K562 (cell line): ENCODE data around the gene ZCCHC14. TPM values are rescaled to one million over a fixed set of nuclear protein-coding genes. Genes with fewer than 3 reads are reported as not detected.
A peak's percentile ranks its signal among the peaks of the same experiment; 100 is the strongest.

ENCODE experiments used
- ADNP ChIP-seq: fragments of 200-800 bp; sonication (Bioruptor generic); IDR thresholded peaks from 2 replicates; pipeline ENCODE4 v1.6.1; 2016; ENCODE audit warnings: missing genetic modification characterization, missing compliant biosample characterization
- CBX1 ChIP-seq: sonication (generic); IDR thresholded peaks from 2 replicates; pipeline ENCODE4 v1.6.1; 2016; ENCODE audit warnings: antibody characterized with exemption, low read depth, mild to moderate bottlenecking
- CCAR2 ChIP-seq: fragments of 200-400 bp; formaldehyde crosslinking; IDR thresholded peaks from 2 replicates; pipeline ENCODE4 v1.6.1; 2017; ENCODE audit warnings: mild to moderate bottlenecking, low read depth, low read length
- CTBP1 ChIP-seq: fragments of 450-650 bp; IDR thresholded peaks from 2 replicates; pipeline ENCODE4 v1.6.1; 2016; ENCODE audit warnings: borderline replicate concordance
- DMBX1 ChIP-seq: fragments of 250-450 bp; sonication (Bioruptor Pico); IDR thresholded peaks from 2 replicates; pipeline ENCODE4 v1.8.0; 2022; ENCODE audit warnings: inconsistent platforms, mild to moderate bottlenecking, moderate library complexity, borderline replicate concordance
- ETS2 ChIP-seq: IDR thresholded peaks from 2 replicates; pipeline ENCODE4 v1.6.1; 2016; ENCODE audit warnings: borderline replicate concordance, missing genetic modification characterization, mild to moderate bottlenecking, moderate library complexity, missing compliant biosample characterization; ENCODE audit not compliant: poor library complexity, severe bottlenecking
- ETV5 ChIP-seq: sonication (generic); formaldehyde crosslinking; IDR thresholded peaks from 2 replicates; pipeline ENCODE4 v1.4.0; 2020; ENCODE audit warnings: low read depth, mild to moderate bottlenecking, missing genetic modification reagents
- GATAD2B ChIP-seq: fragments of 450-650 bp; IDR thresholded peaks from 2 replicates; pipeline ENCODE4 v1.6.1; 2017; ENCODE audit warnings: mild to moderate bottlenecking, borderline replicate concordance
- GTF2F1 ChIP-seq: IDR thresholded peaks from 2 replicates; pipeline ENCODE4 v1.6.1; 2011; ENCODE audit warnings: low read depth, low read length, improper control_type of control experiment
- L3MBTL2 ChIP-seq: fragments of 450-650 bp; IDR thresholded peaks from 2 replicates; pipeline ENCODE4 v1.6.1; 2016; ENCODE audit warnings: mild to moderate bottlenecking, moderate library complexity
- MCM3 ChIP-seq: fragments of 450-650 bp; IDR thresholded peaks from 2 replicates; pipeline ENCODE4 v1.6.1; 2016
- MTA2 ChIP-seq: fragments of 450-650 bp; IDR thresholded peaks from 2 replicates; pipeline ENCODE4 v1.6.1; 2016; ENCODE audit warnings: low read depth
- PCBP1 ChIP-seq: fragments of 200-400 bp; formaldehyde crosslinking; IDR thresholded peaks from 2 replicates; pipeline ENCODE4 v1.6.1; 2018; ENCODE audit warnings: mild to moderate bottlenecking, low read depth, low read length; ENCODE audit not compliant: poor library complexity, severe bottlenecking
- PHF21A ChIP-seq: fragments of 450-650 bp; IDR thresholded peaks from 2 replicates; pipeline ENCODE4 v1.6.1; 2017; ENCODE audit warnings: low read depth, borderline replicate concordance
- POLR2AphosphoS5 ChIP-seq: IDR thresholded peaks from 2 replicates; pipeline ENCODE4 v1.6.1; 2011; ENCODE audit warnings: mild to moderate bottlenecking, low read depth, low read length, moderate library complexity; ENCODE audit not compliant: control insufficient read depth, insufficient read depth
- RCOR1 ChIP-seq, 2 experiments: IDR thresholded peaks; 2 replicates each; pipeline ENCODE4 v1.6.1; 2012; ENCODE audit warnings: low read depth in 2 of 2, low read length in 2 of 2, borderline replicate concordance in 1 of 2, improper control_type of control experiment in 1 of 2
- SMAD3 ChIP-seq: fragments of 450-650 bp; formaldehyde crosslinking; conservative IDR thresholded peaks from 2 replicates; pipeline ENCODE4 v1.4.0; 2020; ENCODE audit warnings: mild to moderate bottlenecking
- THRAP3 ChIP-seq: fragments of 450-650 bp; IDR thresholded peaks from 2 replicates; pipeline ENCODE4 v1.6.1; 2016; ENCODE audit warnings: mild to moderate bottlenecking, inconsistent platforms, borderline replicate concordance
- YY1 ChIP-seq, 3 experiments: IDR thresholded peaks; 2 replicates each; pipeline ENCODE4 v1.6.1; 2011; ENCODE audit warnings: low read length in 2 of 3, mild to moderate bottlenecking in 2 of 3, moderate library complexity in 2 of 3, borderline replicate concordance in 1 of 3, control low read depth in 1 of 3, low read depth in 1 of 3; ENCODE audit not compliant: insufficient read depth in 3 of 3, insufficient replicate concordance in 2 of 3, control insufficient read depth in 1 of 3, insufficient read length in 1 of 3; ENCODE audit errors: extremely low read depth in 1 of 3
- ZBED1 ChIP-seq: IDR thresholded peaks from 2 replicates; pipeline ENCODE4 v1.6.1; 2014
- ZBTB1 ChIP-seq: sonication (generic); formaldehyde crosslinking; IDR thresholded peaks from 2 replicates; pipeline ENCODE4 v1.8.1; 2023; ENCODE audit warnings: missing genetic modification reagents, low read depth, mild to moderate bottlenecking, borderline replicate concordance
- ZMIZ1 ChIP-seq, 2 experiments: fragments of 150-350 bp in 1 of 2; IDR thresholded peaks; 2 replicates each; pipeline ENCODE4 v1.6.1; 2012 to 2016; ENCODE audit warnings: low read depth in 2 of 2, low read length in 2 of 2, mild to moderate bottlenecking in 1 of 2, moderate library complexity in 1 of 2
- ZSCAN29 ChIP-seq: fragments of 450-650 bp; IDR thresholded peaks from 2 replicates; pipeline ENCODE4 v1.6.1; 2017
- polyA plus RNA-seq, 8 experiments: library from polyadenylated mRNA; depleted of rRNA in 4 of 8; stranded (reverse) in 5 of 8; unstranded in 3 of 8; fragments of >200 nt; fragmentation: Nextera tagmentation in 2 of 8; fragmentation: Illumina TruSeq in 1 of 8; extraction: Ambion mirVana in 2 of 8; extraction: Trizol in 1 of 8; gene quantifications; 2 replicates each; pipeline versions ENCODE4 v1.2.1 to v1.2.3, GENCODE V29; 2011 to 2014; ENCODE audit warnings: inconsistent platforms in 1 of 8, missing spikeins in 1 of 8
- total RNA-seq, 7 experiments: library from RNA; depleted of rRNA in 6 of 7; stranded (reverse); fragments of >200 nt in 6 of 7; fragmentation: Illumina TruSeq in 2 of 7; extraction: Trizol in 2 of 7; gene quantifications; 2 replicates each; pipeline versions ENCODE4 v1.2.1 to v1.2.3, GENCODE V29; 2011 to 2021; ENCODE audit warnings: low replicate concordance in 1 of 7
- TF ChIP-seq, protein P1 (sequence below): fragments of 200-800 bp; sonication (Bioruptor generic); IDR thresholded peaks from 2 replicates; pipeline ENCODE4 v1.6.1; 2017; ENCODE audit warnings: missing genetic modification characterization, missing compliant biosample characterization

The ZCCHC14 gene
- total and polyA plus RNA-seq, 9 of the 15 experiments (the other 6 are each of a cell fraction or from before 2014, with no cell fraction given): 1.5 to 12.4 (median 2.9) TPM

DNA sequence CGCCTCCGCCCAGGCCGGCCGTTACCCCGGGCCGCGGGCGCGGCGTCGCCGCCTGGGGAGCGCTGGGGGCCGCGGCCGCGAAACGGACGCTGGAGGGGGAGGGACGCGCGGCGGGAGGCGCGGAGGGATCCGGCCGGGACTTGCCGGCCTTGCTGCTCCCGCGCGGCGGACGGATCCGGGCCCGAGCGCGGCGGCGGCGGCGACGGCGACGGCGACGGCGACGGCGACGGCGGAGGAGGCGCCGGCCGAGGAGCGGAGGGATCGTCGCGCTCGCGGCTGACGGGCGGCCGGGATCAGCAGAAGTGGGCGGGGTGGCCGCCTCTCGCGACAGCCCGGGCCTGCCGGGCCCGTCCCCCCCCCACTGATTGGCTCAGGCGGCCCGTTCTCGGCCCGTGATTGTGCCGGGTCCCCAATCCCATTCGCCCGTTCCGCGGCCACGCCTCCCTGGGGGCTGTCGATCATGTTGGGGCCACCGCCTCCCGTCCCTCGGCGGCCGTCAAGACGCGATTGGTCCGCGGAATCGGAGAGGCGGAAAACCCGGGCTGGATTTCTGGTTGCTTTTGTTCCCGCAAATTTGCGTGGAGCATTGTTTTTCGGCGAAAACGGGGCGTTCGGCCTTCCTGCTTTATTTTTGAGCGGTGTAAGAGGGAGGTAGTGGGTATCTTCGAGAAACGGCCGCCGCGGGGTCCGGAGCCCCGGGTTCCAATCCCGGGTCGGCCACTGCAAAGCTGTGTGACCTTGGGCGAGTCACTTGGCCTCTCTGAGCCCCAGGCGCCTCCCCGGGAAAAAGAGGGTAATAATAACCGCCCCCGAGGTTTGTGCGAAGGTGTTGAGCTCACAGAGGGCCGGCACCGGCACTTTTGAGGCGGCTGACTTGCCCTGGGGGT is at the start of gene ZCCHC14 (continued):
- TF ChIP-seq ZMIZ1 (IDR thresholded peaks at IDR 0.05; ENCODE audit: low read depth in 2 of 2, low read length in 2 of 2) (no peak), CBX1 (peak; percentile 93), THRAP3 (no peak), ADNP (tag) (peak; percentile 94), ZSCAN29 (no peak), RCOR1 (IDR thresholded peaks at IDR 0.05; ENCODE audit: borderline replicate concordance in 1 of 2, low read depth in 2 of 2, low read length in 2 of 2) (peak in 1 of 2 experiments; percentile 5; a peak in 1 of 4 replicates), MCM3 (no peak), YY1 (IDR thresholded peaks at IDR 0.05; ENCODE audit: borderline replicate concordance in 1 of 3, control insufficient read depth in 1 of 3, extremely low read depth in 1 of 3, insufficient read depth in 3 of 3, insufficient read length in 1 of 3, insufficient replicate concordance in 2 of 3, low read depth in 1 of 3, low read length in 2 of 3) (peak in 1 of 3 experiments; percentile 52), DMBX1 (CRISPR knock-in tag) (0 out of 2 replicates have a peak, but pooled peaks have one; percentile 46), PCBP1 (peak; percentile 82), PHF21A (no peak), GTF2F1 (no peak), ZBTB1 (no peak), ETS2 (tag) (no peak), CCAR2 (no peak), MTA2 (no peak), POLR2AphosphoS5 (no peak), CTBP1 (peak; percentile 94), SMAD3 (CRISPR knock-in tag) (no peak), ETV5 (CRISPR knock-in tag) (no peak), L3MBTL2 (peak; percentile 31), GATAD2B (peak; percentile 91), ZBED1 (no peak)
- TF ChIP-seq, protein P1, sequence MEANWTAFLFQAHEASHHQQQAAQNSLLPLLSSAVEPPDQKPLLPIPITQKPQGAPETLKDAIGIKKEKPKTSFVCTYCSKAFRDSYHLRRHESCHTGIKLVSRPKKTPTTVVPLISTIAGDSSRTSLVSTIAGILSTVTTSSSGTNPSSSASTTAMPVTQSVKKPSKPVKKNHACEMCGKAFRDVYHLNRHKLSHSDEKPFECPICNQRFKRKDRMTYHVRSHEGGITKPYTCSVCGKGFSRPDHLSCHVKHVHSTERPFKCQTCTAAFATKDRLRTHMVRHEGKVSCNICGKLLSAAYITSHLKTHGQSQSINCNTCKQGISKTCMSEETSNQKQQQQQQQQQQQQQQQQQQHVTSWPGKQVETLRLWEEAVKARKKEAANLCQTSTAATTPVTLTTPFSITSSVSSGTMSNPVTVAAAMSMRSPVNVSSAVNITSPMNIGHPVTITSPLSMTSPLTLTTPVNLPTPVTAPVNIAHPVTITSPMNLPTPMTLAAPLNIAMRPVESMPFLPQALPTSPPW (CRISPR knock-in tag): peak; percentile 66
